Myocyte (in vitro differentiated cells): ENCODE data around the gene GPRC5B. TPM values are rescaled to one million over a fixed set of nuclear protein-coding genes. Genes with fewer than 3 reads are reported as not detected.

Experiments used
- DNase-seq: peaks from one replicate; pipeline ENCODE4 v3.0.0-alpha.2; 2012; ENCODE audit warnings: low read depth
- total RNA-seq: library from RNA; depleted of rRNA; stranded (reverse); fragments of >200 nt; gene quantifications from 2 replicates; pipeline ENCODE4 v1.2.3, GENCODE V29; 2014

The GPRC5B gene
- total RNA-seq, 1 donor from 2014 or later = 52.9 TPM

GRCh38 chr16:19844945-19845641 lies 39.6 kb downstream of the GPRC5B start:
- DNase-seq = peak; percentile 98

- no peak for DNase-seq
Observed at GRCh38 chr16:19843371-19843770, 41.3 kb downstream of the GPRC5B start.

- DNase-seq = no peak
Observed at GRCh38 chr16:19842426-19843157, 42.1 kb downstream of the GPRC5B start.

- peak; percentile 48 for DNase-seq
Observed at GRCh38 chr16:19841184-19841583, 43.5 kb downstream of the GPRC5B start.

- DNase-seq = peak; percentile 85
Observed at GRCh38 chr16:19840524-19841110, 44.0 kb downstream of the GPRC5B start.

GRCh38 chr16:19837984-19838707 lies 46.5 kb downstream of the GPRC5B start:
- no peak for DNase-seq

- DNase-seq = no peak
Observed at GRCh38 chr16:19837331-19837980, 47.2 kb downstream of the GPRC5B start.

- peak; percentile 65 for DNase-seq
Observed at GRCh38 chr16:19835968-19836421, 48.7 kb downstream of the GPRC5B start.

- no peak for DNase-seq
Observed at GRCh38 chr16:19835196-19835595, 49.5 kb downstream of the GPRC5B start.

- DNase-seq = peak; percentile 81
Observed at GRCh38 chr16:19833581-19833980, 51.1 kb downstream of the GPRC5B start.

GRCh38 chr16:19833176-19833575 lies 51.5 kb downstream of the GPRC5B start:
- no peak for DNase-seq

- peak; percentile 96 for DNase-seq
Observed at GRCh38 chr16:19831678-19832077, 53.0 kb downstream of the GPRC5B start.

- peak; percentile 73 for DNase-seq
Observed at GRCh38 chr16:19830902-19831560, 53.6 kb downstream of the GPRC5B start.

- DNase-seq = no peak
Observed at GRCh38 chr16:19829844-19830692, 54.6 kb downstream of the GPRC5B start.

- no peak for DNase-seq
Observed at GRCh38 chr16:19824216-19824615, 60.4 kb downstream of the GPRC5B start.

GRCh38 chr16:19823322-19823721 lies 61.3 kb downstream of the GPRC5B start:
- DNase-seq = peak; percentile 58

GRCh38 chr16:19822533-19822932 lies 62.1 kb downstream of the GPRC5B start:
- DNase-seq = no peak

GRCh38 chr16:19817875-19818274 lies 66.8 kb downstream of the GPRC5B start:
- no peak for DNase-seq

GRCh38 chr16:19817122-19817521 lies 67.5 kb downstream of the GPRC5B start:
- DNase-seq = no peak

GRCh38 chr16:19815418-19815817 lies 69.2 kb downstream of the GPRC5B start:
- no peak for DNase-seq
